GM23338 (cell line): ENCODE data around the gene TMEM182.

Experiments used
- CREB1 ChIP-seq: fragments of 250-450 bp; sonication (Bioruptor Pico); IDR thresholded peaks from 2 replicates; pipeline ENCODE4 v1.5.0; 2020; ENCODE audit warnings: low read depth, mild to moderate bottlenecking, moderate library complexity
- CTCF ChIP-seq, 2 experiments: fragments of 200-600 bp in 1 of 2; sonication (generic) in 1 of 2; conservative IDR thresholded peaks; 2 replicates each; pipeline versions ENCODE4 v1.5.1 to v1.6.1; 2016 to 2017; ENCODE audit warnings: antibody characterized with exemption in 2 of 2, low read depth in 2 of 2, mild to moderate bottlenecking in 2 of 2, moderate library complexity in 1 of 2
- EZH2 ChIP-seq: fragments of 200-600 bp; sonication (generic); IDR thresholded peaks from one replicate; pipeline ENCODE4 v1.8.0; 2017; ENCODE audit warnings: antibody characterized with exemption, mild to moderate bottlenecking, low read depth; ENCODE audit not compliant: unreplicated experiment
- EZH2phosphoT487 ChIP-seq: fragments of 200-600 bp; sonication (generic); IDR thresholded peaks from one replicate; pipeline ENCODE4 v1.8.1; 2018; ENCODE audit warnings: antibody characterized with exemption; ENCODE audit not compliant: unreplicated experiment
- JUNB ChIP-seq: IDR thresholded peaks from one replicate; pipeline ENCODE4 v1.6.1; 2016; ENCODE audit warnings: antibody characterized with exemption; ENCODE audit not compliant: unreplicated experiment
- POLR2AphosphoS5 ChIP-seq: IDR thresholded peaks from 2 replicates; pipeline ENCODE4 v1.6.1; 2016; ENCODE audit warnings: antibody characterized with exemption, low read depth
- REST ChIP-seq: IDR thresholded peaks from one replicate; pipeline ENCODE4 v1.6.1; 2018; ENCODE audit warnings: antibody characterized with exemption; ENCODE audit not compliant: unreplicated experiment
- ZNF114 ChIP-seq: fragments of 250-450 bp; sonication (Bioruptor Pico); IDR thresholded peaks from 2 replicates; pipeline ENCODE4 v1.5.0; 2020; ENCODE audit warnings: mild to moderate bottlenecking, moderate library complexity
- ZNF331 ChIP-seq: fragments of 250-450 bp; sonication (Bioruptor Pico); IDR thresholded peaks from 2 replicates; pipeline ENCODE4 v1.5.0; 2020; ENCODE audit warnings: low read depth, mild to moderate bottlenecking, moderate library complexity
- TF ChIP-seq, protein P1 (sequence below): fragments of 250-450 bp; sonication (Bioruptor Pico); IDR thresholded peaks from 2 replicates; pipeline ENCODE4 v1.5.0; 2020; ENCODE audit warnings: mild to moderate bottlenecking, moderate library complexity

DNA sequence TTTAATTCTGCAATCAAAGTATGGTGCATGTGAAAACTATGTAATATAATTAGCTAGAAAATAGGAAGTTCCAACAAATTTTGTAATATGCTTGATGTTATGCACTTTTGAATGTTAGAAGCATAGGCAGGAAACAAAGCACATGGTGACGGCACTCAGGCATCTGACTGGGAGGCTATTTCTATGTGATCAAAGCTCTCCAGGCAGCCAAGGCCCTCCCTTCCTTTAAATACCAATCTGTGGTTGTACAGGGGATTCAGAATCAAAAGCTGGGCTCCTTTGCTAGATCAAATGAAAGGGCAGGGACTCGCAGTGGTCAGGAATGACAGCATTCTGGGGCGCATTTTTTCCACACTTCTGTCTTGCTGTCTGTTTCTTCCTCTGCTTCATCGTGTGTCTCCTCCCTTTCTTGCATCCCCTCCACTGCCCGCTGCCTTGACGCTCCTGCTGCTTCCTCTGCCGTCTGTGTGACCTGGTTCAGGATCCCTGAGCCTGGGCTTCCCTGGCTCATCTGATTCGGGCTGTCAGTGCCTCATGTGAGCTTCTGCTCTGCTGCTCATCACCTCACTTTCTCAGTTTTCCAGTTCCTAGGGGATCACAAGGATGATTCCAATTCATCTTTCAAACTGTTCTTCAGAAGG, 30.9 kb downstream of the TMEM182 start:
- no peak for TF ChIP-seq REST
- TF ChIP-seq CTCF (conservative IDR thresholded peaks at IDR 0.05; ENCODE audit: low read depth in 2 of 2), result no peak
- TF ChIP-seq EZH2phosphoT487, result no peak
- no peak for TF ChIP-seq EZH2
- TF ChIP-seq ZNF331, result no peak
- TF ChIP-seq CREB1 (CRISPR knock-in tag), result no peak
- no peak for TF ChIP-seq JUNB
- no peak for TF ChIP-seq POLR2AphosphoS5
- no peak for TF ChIP-seq ZNF114 (CRISPR knock-in tag)
- TF ChIP-seq, protein P1, sequence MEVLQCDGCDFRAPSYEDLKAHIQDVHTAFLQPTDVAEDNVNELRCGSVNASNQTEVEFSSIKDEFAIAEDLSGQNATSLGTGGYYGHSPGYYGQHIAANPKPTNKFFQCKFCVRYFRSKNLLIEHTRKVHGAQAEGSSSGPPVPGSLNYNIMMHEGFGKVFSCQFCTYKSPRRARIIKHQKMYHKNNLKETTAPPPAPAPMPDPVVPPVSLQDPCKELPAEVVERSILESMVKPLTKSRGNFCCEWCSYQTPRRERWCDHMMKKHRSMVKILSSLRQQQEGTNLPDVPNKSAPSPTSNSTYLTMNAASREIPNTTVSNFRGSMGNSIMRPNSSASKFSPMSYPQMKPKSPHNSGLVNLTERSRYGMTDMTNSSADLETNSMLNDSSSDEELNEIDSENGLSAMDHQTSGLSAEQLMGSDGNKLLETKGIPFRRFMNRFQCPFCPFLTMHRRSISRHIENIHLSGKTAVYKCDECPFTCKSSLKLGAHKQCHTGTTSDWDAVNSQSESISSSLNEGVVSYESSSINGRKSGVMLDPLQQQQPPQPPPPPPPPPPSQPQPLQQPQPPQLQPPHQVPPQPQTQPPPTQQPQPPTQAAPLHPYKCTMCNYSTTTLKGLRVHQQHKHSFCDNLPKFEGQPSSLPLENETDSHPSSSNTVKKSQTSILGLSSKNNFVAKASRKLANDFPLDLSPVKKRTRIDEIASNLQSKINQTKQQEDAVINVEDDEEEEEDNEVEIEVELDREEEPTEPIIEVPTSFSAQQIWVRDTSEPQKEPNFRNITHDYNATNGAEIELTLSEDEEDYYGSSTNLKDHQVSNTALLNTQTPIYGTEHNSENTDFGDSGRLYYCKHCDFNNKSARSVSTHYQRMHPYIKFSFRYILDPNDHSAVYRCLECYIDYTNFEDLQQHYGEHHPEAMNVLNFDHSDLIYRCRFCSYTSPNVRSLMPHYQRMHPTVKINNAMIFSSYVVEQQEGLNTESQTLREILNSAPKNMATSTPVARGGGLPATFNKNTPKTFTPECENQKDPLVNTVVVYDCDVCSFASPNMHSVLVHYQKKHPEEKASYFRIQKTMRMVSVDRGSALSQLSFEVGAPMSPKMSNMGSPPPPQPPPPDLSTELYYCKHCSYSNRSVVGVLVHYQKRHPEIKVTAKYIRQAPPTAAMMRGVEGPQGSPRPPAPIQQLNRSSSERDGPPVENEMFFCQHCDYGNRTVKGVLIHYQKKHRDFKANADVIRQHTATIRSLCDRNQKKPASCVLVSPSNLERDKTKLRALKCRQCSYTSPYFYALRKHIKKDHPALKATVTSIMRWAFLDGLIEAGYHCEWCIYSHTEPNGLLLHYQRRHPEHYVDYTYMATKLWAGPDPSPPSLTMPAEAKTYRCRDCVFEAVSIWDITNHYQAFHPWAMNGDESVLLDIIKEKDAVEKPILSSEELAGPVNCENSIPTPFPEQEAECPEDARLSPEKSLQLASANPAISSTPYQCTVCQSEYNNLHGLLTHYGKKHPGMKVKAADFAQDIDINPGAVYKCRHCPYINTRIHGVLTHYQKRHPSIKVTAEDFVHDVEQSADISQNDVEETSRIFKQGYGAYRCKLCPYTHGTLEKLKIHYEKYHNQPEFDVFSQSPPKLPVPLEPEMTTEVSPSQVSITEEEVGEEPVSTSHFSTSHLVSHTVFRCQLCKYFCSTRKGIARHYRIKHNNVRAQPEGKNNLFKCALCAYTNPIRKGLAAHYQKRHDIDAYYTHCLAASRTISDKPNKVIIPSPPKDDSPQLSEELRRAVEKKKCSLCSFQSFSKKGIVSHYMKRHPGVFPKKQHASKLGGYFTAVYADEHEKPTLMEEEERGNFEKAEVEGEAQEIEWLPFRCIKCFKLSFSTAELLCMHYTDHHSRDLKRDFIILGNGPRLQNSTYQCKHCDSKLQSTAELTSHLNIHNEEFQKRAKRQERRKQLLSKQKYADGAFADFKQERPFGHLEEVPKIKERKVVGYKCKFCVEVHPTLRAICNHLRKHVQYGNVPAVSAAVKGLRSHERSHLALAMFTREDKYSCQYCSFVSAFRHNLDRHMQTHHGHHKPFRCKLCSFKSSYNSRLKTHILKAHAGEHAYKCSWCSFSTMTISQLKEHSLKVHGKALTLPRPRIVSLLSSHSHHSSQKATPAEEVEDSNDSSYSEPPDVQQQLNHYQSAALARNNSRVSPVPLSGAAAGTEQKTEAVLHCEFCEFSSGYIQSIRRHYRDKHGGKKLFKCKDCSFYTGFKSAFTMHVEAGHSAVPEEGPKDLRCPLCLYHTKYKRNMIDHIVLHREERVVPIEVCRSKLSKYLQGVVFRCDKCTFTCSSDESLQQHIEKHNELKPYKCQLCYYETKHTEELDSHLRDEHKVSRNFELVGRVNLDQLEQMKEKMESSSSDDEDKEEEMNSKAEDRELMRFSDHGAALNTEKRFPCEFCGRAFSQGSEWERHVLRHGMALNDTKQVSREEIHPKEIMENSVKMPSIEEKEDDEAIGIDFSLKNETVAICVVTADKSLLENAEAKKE, result no peak
